ENCODE data around the gene TMEM126A.
"Not testable (repeated sequence)": the region's sequence is repeated elsewhere in the genome, so short reads cannot be mapped to it uniquely, and the experiment has no call there.

DNA sequence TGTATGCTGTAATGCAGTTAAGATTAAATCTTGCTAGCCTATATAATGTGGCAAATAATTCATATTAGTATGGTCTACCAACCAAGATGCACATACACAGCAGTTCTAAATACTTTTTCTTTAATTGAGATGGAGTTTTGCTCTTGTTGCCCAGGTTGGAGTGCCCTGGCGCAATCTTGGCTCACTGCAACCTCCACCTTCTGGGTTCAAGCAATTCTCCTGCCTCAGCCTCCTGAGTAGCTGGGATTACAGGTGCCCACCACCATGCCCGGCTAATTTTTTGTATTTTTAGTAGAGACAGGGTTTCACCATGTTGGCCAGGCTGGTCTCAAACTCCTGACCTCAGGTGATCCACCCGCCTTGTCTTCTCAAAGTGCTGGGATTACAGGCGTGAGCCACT lies 6.6 kb downstream of the TMEM126A start:
- TF ChIP-seq ZNF292 (CRISPR knock-in tag; IDR thresholded peaks at IDR 0.05; ENCODE audit: borderline replicate concordance, low read depth); BRF2 (CRISPR knock-in tag; IDR thresholded peaks at IDR 0.05); FOXM1 (CRISPR knock-in tag; IDR thresholded peaks at IDR 0.05); BHLHE40 (IDR thresholded peaks at IDR 0.05; ENCODE audit: low read length); TBL1XR1 (IDR thresholded peaks at IDR 0.05; ENCODE audit: borderline replicate concordance, low read length, partially characterized antibody); MIER3 (CRISPR knock-in tag; IDR thresholded peaks at IDR 0.05; ENCODE audit: borderline replicate concordance); MYC (CRISPR knock-in tag; IDR thresholded peaks at IDR 0.05; ENCODE audit: borderline replicate concordance); ZNF230 (CRISPR knock-in tag; IDR thresholded peaks at IDR 0.05); ZKSCAN8 (CRISPR knock-in tag; IDR thresholded peaks at IDR 0.05; ENCODE audit: borderline replicate concordance); ZNF274 (CRISPR knock-in tag; IDR thresholded peaks at IDR 0.05); MAX (IDR thresholded peaks at IDR 0.05); ZBTB38 (CRISPR knock-in tag; IDR thresholded peaks at IDR 0.05); EHMT2 (IDR thresholded peaks at IDR 0.05; ENCODE audit: borderline replicate concordance, low read depth, low read length): not testable (repeated sequence)
- TF ChIP-seq, protein P1, sequence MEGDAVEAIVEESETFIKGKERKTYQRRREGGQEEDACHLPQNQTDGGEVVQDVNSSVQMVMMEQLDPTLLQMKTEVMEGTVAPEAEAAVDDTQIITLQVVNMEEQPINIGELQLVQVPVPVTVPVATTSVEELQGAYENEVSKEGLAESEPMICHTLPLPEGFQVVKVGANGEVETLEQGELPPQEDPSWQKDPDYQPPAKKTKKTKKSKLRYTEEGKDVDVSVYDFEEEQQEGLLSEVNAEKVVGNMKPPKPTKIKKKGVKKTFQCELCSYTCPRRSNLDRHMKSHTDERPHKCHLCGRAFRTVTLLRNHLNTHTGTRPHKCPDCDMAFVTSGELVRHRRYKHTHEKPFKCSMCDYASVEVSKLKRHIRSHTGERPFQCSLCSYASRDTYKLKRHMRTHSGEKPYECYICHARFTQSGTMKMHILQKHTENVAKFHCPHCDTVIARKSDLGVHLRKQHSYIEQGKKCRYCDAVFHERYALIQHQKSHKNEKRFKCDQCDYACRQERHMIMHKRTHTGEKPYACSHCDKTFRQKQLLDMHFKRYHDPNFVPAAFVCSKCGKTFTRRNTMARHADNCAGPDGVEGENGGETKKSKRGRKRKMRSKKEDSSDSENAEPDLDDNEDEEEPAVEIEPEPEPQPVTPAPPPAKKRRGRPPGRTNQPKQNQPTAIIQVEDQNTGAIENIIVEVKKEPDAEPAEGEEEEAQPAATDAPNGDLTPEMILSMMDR (CRISPR knock-in tag; IDR thresholded peaks at IDR 0.05) = not testable (repeated sequence)

Measured in HepG2 (cell line).